Upper lobe of right lung (tissue), 1 donor: Measurements from ENCODE around the gene SOS1. TPM values are rescaled to one million over a fixed set of nuclear protein-coding genes. Genes with fewer than 3 reads are reported as not detected.

Source experiments
- ATAC-seq: fragments of 200-7000 bp; cut with Tn5 transposase; one replicate; pipeline ENCODE4 v1.9.1; 2020; ENCODE audit warnings: mild to moderate bottlenecking, moderate library complexity
- DNase-seq: peaks from one replicate; pipeline ENCODE4 v3.0.0-alpha.2; 2020
- H3K27ac ChIP-seq: fragments of 200-600 bp; one replicate; pipeline ENCODE4 v1.8.0; 2022
- H3K27me3 ChIP-seq: fragments of 200-600 bp; one replicate; pipeline ENCODE4 v1.8.0; 2022; ENCODE audit warnings: mild to moderate bottlenecking
- H3K36me3 ChIP-seq: fragments of 200-600 bp; one replicate; pipeline ENCODE4 v1.8.0; 2022
- H3K4me1 ChIP-seq: fragments of 200-600 bp; one replicate; pipeline ENCODE4 v1.8.0; 2022
- H3K4me3 ChIP-seq: fragments of 200-600 bp; one replicate; pipeline ENCODE4 v1.8.0; 2022; ENCODE audit warnings: mild to moderate bottlenecking
- H3K9me3 ChIP-seq: fragments of 200-600 bp; one replicate; pipeline ENCODE4 v1.8.0; 2022
- intact Hi-C: fragments of 100-400 bp; cut with DNase I; formaldehyde crosslinking; loops from one replicate; pipeline ENCODE4 v1.11.0; 2022
- total RNA-seq: library from RNA; stranded (reverse); fragmentation: NEBNext Ultra II Directional; extraction: Animal tissue kit (Norgen Biotek cat#: 25700); gene quantifications from one replicate; pipeline ENCODE4 v1.2.1, GENCODE V29; 2021
- TF ChIP-seq, protein P1 (sequence below): fragments of 200-600 bp; IDR thresholded peaks from one replicate; pipeline ENCODE4 v1.8.0; 2022; ENCODE audit warnings: antibody characterized with exemption
- donor health status: DM: no; HTN: yes; CAD: no; lungs with severe emphysema.

SOS1 gene
- total RNA-seq, 1 donor from 2014 or later: 37.0 TPM

DNA sequence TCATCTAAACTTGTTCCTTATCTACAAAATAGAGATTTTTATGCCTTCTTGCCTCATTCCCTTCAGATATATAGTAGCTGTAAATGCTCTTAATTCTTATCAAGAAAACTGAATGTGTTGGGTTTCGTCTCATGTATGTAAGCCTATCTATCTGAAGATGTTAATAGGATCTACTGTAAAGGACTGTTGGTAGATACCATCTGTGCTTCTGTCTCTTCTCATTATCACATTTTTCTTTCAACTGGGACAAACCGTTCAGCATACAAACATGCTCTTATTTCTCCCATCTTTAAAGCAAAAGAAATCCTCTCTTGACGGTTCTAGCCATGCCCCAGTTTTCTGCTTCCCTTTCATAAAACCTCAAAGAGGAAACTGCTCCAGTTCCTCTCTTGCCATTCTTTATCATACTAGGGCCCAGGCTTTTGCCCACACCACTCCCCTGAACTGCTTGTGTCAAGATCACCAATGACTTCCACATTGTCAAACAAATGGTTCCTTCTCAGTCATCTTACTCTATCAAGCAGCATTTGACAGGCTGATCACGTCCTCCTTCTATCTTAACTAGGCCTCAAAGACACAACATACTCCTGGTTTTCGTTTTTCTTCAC lies 142.5 kb downstream of the SOS1 start:
- TF ChIP-seq, protein P1, sequence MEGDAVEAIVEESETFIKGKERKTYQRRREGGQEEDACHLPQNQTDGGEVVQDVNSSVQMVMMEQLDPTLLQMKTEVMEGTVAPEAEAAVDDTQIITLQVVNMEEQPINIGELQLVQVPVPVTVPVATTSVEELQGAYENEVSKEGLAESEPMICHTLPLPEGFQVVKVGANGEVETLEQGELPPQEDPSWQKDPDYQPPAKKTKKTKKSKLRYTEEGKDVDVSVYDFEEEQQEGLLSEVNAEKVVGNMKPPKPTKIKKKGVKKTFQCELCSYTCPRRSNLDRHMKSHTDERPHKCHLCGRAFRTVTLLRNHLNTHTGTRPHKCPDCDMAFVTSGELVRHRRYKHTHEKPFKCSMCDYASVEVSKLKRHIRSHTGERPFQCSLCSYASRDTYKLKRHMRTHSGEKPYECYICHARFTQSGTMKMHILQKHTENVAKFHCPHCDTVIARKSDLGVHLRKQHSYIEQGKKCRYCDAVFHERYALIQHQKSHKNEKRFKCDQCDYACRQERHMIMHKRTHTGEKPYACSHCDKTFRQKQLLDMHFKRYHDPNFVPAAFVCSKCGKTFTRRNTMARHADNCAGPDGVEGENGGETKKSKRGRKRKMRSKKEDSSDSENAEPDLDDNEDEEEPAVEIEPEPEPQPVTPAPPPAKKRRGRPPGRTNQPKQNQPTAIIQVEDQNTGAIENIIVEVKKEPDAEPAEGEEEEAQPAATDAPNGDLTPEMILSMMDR: no peak
- peak; percentile 62 for ATAC-seq

DNA sequence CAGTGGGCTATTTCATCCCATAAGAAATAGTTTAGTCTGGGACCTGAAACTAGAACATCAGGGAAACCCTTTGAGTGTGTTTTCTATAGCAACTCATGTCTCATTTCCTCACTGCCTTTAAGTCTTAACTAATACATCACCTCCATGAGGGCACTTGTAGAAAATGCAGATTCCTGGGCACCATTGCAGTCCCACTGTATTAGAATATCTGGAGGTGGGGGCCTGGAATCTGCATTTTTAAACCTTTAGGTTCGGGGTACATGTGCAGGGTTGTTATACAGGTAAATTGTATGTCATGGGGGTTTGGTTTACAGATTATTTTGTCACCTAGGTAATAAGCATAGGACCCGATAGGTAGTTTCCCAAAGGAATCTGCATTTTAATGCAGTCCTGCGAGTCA lies 143.8 kb downstream of the SOS1 start:
- Histone ChIP-seq H3K4me3 (no peak overlapping the region), H3K9me3 (no peaks in the 10 kb centered on the region), H3K4me1 (no peaks in the 10 kb centered on the region), H3K27me3 (no peaks in the 10 kb centered on the region), H3K27ac (no peak overlapping the region), H3K36me3 (no peaks in the 10 kb centered on the region)
- intact Hi-C loops: no loop called here
- TF ChIP-seq, protein P1: no peak
- no peak for DNase-seq
- no peak for ATAC-seq

More for the DNA sequence above, 142.5 kb downstream of the SOS1 start:
- DNase-seq: no peak
- Histone ChIP-seq H3K4me1 (no peaks in the 10 kb centered on the region), H3K4me3 (no peak overlapping the region), H3K27ac (no peak overlapping the region), H3K9me3 (no peaks in the 10 kb centered on the region), H3K27me3 (no peaks in the 10 kb centered on the region), H3K36me3 (no peaks in the 10 kb centered on the region)
- intact Hi-C loops: no loop called here

DNA sequence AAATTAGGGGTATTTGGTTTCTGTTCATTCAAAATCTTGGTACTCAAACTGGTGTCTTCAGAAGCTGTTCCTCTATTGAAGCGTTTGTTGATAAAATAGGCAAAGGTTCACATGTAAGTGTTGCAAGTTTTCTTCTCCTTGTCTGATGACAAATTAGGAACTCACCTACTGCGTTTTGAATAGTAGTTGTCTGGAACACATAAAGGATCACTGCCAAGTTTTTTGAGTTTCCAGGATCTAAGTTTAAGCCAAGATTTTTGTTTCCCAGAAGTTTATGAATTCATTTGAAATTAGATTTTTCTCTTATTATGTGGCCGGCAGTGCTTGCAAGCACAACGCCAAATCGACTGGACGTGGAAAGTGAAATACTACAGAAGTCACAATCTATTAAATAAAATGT lies 145.8 kb downstream of the SOS1 start:
- TF ChIP-seq, protein P1: no peak
- no peaks in the 10 kb centered on the region for H3K9me3 ChIP-seq
- no peak overlapping the region for H3K4me3 ChIP-seq
- H3K27me3 ChIP-seq: no peaks in the 10 kb centered on the region
- H3K27ac ChIP-seq: no peak overlapping the region
- intact Hi-C loops: no loop called here
- no peaks in the 10 kb centered on the region for H3K36me3 ChIP-seq
- DNase-seq (no peak), ATAC-seq (no peak)
- H3K4me1 ChIP-seq: no peaks in the 10 kb centered on the region

DNA sequence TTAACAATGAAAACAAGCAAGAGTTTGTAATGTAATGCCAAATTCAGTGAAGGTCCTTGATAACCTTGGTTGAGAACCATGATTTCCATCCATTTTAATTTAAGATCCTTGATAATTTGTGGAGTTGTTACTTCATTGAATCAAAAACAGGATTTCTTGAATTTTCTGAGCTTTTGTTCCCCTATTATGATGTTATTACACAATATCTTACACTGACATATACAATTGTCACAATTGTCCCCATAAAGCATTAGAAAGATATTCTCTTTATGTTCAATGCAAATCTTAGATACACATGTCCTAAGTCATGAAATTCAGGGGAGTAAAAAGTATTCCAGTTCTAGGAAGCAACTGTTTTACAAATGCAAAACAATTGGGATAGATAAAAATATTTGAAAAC lies 147.6 kb downstream of the SOS1 start:
- no peaks in the 10 kb centered on the region for H3K27me3 ChIP-seq
- no peak overlapping the region for H3K27ac ChIP-seq
- TF ChIP-seq, protein P1: no peak

DNA sequence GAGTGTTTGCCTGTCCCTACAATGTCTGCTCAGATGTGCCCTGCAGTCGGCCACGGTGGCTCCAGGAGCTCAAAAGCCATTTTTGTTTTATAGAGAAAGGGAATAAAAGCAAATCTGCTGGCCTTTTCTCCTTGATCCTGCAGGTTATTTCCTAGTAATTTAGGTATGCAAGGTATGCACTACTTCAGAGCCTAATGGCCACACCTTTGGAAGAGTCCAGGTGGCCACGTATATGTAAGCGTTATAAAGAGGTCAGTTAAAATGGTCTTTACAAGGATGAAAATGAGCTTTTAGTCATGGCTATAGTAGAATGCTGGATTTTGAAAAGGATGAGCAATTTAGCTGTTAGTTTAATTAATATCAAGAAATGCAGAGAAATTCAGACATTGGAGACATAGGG lies 149.5 kb downstream of the SOS1 start:
- DNase-seq: no peak
- no peaks in the 10 kb centered on the region for H3K36me3 ChIP-seq
- H3K27me3 ChIP-seq: no peaks in the 10 kb centered on the region
- H3K9me3 ChIP-seq: no peaks in the 10 kb centered on the region
- H3K27ac ChIP-seq: no peak overlapping the region
- intact Hi-C loops: no loop called here
- TF ChIP-seq, protein P1: no peak
- H3K4me1 ChIP-seq: no peaks in the 10 kb centered on the region
- peak; percentile 56 for ATAC-seq
- no peak overlapping the region for H3K4me3 ChIP-seq

More for the DNA sequence above, 147.6 kb downstream of the SOS1 start:
- no peaks in the 10 kb centered on the region for H3K4me1 ChIP-seq
- intact Hi-C loops: no loop called here
- no peaks in the 10 kb centered on the region for H3K36me3 ChIP-seq
- ATAC-seq: no peak
- no peaks in the 10 kb centered on the region for H3K9me3 ChIP-seq
- H3K4me3 ChIP-seq: no peak overlapping the region
- DNase-seq: no peak

DNA sequence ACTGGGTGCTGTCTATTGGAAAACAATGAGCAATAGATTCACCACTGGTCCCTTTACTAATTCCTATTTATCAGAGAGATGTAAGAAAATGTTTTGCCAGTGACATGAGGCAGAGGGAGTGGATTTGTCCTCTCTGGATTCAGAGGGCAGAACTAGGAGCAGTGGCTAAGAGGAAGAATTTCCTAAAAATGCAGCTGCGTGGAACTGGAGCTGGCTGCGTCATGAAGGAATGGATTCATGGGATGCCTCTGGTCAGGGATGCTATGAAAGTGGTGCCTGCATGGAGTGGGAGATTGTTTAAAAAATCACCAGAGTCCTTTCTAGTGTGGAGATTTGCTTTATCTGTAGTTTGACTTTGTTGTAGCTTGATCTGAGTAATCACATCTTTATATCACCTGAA lies 152.8 kb downstream of the SOS1 start:
- Histone ChIP-seq H3K27me3 (no peaks in the 10 kb centered on the region), H3K36me3 (no peaks in the 10 kb centered on the region), H3K27ac (no peak overlapping the region), H3K4me3 (no peak overlapping the region), H3K9me3 (no peaks in the 10 kb centered on the region), H3K4me1 (no peaks in the 10 kb centered on the region)
- intact Hi-C loops: no loop called here
- no peak for ATAC-seq
- DNase-seq: no peak
- TF ChIP-seq, protein P1: no peak
